Activated CD4-positive, alpha-beta T cell treated with anti-CD3 and anti-CD28 coated beads for 4 hours (primary cell): ENCODE results near the gene PDIA4.
"Not testable (repeated sequence)": the region's sequence is repeated elsewhere in the genome, so short reads cannot be mapped to it uniquely, and the experiment has no call there.

Source experiments
- DNase-seq, 2 donors: peaks; one replicate each; pipeline ENCODE4 v3.0.0-alpha.2; 2020

Gene PDIA4

DNA sequence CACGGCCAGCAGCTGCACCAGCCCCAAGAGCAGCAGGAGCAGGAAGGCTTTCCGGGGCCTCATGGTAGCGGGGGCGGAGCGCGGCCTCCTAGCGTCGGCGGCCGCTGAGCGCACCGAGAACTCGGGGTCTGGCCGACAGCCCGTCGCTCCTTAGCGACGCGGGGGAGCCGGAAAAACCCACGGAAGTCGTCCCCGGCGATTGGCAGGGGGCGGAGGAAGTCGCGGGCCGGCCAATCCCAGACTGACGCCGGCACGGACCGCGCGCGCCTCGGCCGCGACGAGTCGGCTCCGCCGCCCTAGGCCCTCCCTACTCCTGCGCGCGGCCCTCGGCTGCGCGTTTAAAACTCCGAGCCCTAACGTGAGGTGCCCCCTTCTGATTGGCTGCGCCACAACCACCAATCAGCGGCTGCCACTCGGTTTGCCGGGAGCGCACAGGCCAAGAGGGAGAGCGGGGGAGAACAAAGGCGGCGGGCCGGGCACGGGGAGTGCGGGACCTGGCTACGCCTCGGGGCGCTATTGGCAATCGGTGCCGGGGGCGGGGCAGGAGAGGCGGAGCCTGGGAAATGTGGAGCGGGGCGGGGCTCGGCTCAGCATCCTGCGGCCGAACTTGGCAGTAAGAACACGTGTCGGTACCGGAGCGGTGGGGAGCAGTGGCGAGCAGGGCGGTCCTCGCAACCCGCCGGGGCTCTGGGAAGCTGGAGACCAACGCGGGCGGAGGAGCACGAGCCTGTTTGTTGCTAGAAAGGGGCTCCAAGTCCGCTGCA is at the start of gene PDIA4:
PDIA4 (minus strand) TSS at position 160 of the 764 bp plus-strand sequence; CDS start at position 63, 97 bp downstream.
- peak; percentile 99 for DNase-seq

DNA sequence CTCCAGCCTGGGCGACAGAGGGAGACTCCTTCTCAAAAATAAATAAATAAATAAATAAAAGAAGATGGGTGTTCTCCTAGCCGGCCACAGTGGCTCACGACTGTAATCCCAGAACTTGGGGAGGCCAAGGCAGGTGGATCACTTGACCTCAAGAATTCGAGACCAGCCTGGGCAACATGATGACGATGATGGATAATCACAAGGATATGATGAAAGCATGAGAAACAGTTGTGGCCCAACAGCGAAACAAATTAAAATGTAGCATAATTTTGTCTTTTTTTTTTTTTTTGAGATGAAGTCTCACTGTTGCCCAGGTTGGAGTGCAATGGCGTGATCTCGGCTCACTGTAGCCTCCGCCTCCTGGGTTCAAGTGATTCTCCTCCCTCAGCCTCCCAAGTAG is 49.3 kb upstream of the PDIA4 start:
- no peak for DNase-seq

DNA sequence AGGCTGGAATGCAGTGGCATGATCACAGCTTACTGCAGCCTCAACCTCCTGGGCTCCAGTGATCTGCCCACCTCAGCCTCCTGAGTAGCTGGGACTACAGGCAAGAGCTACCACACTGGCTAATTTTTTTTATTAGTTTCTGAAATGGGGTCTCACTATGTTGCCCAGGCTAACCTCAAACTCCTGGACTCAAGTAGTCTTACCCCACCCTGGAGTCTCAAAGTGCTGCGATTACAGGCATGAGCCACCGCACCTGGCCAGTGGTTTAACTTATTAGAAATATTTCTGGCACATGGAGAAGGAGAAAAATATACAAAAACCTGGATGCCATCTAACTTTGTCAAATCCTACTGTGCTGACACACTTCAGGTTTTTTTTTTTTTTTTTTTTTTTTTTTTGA is 47.0 kb upstream of the PDIA4 start:
- DNase-seq: no peak

DNA sequence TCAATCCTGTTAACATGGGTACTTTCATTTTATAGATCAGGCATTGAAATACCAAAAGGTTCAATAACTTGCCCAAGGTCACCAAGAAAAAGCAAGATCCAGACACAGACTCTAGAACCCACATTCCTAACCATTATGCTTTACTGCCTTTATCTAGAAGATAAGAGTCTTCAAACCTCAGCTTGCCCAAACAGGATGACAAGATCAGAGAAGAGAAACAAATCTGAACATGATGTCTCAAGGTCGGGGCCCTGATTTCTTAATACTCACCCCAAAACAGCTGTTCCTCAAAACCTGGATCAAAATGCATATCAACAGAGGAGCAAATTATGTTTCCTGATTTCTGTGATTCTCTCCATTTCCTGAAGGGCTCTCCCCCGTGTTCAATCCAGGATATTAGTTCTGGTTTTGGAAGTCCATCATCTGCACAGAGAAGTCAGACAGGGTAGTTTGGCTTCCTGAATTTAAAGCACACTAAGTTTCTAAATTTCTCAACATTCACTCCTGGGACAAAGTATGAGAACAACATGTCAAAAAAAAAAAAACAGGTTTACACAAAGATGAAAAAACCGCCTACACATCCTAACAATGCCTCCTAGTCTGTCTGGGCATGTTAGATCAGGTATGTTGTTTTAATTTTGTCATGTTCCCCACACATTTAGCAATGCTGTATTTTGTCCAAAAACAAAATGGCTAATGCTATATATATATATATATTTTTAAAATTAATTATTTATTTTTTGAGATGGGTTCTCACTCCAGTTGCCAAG is 46.0 kb upstream of the PDIA4 start:
- DNase-seq: no peak

DNA sequence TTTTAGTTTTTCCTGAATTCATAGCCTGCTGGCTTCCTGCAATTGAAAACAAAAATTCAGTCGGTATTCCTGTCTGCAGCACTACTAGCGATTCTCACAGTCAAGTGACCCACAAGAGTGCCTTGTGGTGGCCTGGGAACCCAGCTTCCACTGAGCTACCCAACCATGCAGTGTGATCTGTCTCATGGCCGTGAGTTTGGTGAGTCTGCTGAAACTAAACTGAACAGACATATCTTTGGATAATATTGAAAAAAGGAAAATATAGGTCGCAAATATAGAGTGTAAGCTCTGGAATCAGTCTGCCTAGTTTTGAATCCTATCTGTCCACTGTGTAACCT is 44.1 kb upstream of the PDIA4 start:
- no peak for DNase-seq

GRCh38 chr7:149071641-149072437 is 43.5 kb upstream of the PDIA4 start:
- DNase-seq: peak; percentile 40 to 51

- no peak for DNase-seq
Observed at GRCh38 chr7:149071182-149071635, 42.9 kb upstream of the PDIA4 start.

- DNase-seq: no peak
Observed at GRCh38 chr7:149070372-149071125, 42.2 kb upstream of the PDIA4 start.

- DNase-seq: no peak
Observed at GRCh38 chr7:149067869-149068268, 39.6 kb upstream of the PDIA4 start.

DNA sequence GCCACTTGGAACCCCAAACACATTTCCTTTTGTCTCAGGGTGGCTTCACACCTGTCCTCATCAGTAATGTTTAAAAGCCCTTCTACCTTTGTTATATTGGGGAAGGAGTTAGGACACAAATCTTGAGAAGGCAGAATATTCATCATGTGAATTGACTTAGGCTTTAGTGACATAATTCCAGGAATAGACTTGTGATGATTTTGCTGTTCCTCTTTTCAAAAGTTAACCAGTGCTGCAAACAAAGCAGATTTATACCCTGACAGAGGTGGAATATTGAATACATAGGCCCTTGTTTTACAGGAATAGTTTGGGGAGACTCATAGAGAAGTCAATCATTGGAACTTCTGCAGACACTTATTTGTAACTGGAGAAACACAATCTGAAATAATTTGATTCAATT is 35.2 kb upstream of the PDIA4 start:
- DNase-seq: no peak

- not testable (repeated sequence) for DNase-seq
Observed at GRCh38 chr7:149062217-149062899, 34.1 kb upstream of the PDIA4 start.

GRCh38 chr7:149060156-149060555 is 31.9 kb upstream of the PDIA4 start:
- DNase-seq: no peak

DNA sequence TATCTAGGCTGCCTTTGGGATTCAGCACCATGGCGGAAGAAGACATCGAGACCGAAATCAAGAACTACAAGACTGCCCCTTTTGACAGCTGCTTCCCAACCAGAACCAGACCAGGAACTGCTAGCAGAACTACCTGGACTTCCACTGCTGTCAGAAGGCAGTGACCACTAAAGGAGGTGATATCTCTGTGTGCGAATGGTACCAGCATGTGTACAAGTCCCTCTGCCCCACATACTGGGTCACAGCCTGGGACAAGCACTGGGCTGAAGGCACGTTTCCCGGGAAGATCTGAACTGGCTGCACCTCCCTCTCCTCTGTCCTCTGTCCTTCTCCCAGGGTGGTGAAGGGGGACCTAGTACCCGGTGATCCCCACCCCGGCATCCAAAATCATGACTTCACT is 25.6 kb upstream of the PDIA4 start:
- no peak for DNase-seq

DNA sequence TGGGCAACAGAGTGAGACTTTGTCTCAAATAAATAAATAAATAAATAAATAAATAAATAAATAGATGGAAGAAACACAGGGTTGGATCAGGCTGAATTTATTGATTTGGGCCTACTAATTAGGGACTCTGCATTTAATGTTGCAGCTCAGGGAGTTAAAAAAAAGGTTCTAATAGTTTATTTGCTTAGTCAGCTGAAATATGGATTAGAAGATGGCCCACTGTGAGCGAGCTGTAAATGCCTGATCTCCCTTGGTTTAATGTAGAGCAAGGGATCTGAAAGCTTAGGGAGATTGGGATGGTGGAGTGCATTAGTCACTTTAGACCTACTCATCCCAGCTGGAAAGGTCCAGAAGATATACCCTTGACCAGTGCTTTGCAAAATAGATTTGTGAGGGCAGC is 25.1 kb upstream of the PDIA4 start:
- DNase-seq: no peak

DNA sequence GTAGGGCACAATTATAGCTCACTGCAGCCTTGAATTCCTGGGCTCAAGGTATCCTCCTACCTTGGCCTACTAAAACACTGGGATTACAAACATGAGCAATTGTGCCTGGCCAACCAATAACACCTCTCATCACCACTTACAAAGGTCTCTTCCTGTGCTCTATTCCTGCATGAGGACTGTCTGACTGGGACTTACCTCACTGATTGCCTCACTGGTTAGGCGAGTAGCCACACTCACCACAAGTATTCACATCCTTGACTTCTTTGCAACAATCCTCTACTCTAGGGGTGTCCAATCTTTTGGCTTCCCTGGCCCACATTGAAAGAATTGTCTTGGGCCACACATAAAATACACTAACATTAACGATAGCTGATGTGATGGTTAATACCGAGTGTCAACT is 22.6 kb upstream of the PDIA4 start:
- DNase-seq: no peak

- DNase-seq: no peak
Observed at GRCh38 chr7:149048805-149049204, 20.5 kb upstream of the PDIA4 start.

- DNase-seq: no peak
Observed at GRCh38 chr7:149046416-149046815, 18.1 kb upstream of the PDIA4 start.

GRCh38 chr7:149043936-149044335 is 15.6 kb upstream of the PDIA4 start:
- DNase-seq: no peak

DNA sequence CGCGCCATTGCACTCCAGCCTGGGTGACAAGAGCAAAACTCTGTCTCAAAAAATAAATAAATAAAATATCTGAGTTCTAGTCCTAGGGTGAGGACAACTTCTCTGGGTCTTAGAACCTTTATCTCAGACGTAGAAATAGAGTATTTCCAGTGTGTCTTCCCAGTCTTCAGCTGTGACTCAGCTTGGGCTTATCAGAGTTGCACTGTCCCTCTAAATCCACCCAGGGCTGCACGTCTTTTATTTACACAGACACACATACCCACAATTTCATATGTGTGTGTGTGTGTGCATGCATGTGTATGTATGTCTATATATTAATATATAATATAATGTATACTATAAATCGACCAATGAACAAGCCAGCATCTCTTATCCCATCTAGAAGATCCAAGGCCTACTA is 13.0 kb upstream of the PDIA4 start:
- DNase-seq: no peak

DNA sequence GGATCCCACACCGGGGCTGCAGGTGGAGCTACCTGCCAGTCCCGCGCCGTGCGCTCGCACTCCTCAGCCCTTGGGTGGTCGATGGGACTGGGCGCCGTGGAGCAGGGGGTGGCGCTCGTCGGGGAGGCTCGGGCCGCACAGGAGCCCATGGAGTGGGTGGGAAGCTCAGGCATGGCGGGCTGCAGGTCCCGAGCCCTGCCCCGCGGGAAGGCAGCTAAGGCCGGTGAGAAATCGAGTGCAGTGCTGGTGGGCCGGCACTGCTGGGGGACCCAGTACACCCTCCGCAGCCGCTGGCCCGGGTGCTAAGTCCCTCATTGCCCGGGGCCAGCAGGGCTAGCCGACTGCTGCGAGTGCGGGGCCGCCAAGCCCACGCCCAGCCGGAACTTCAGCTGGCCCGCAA is 10.3 kb upstream of the PDIA4 start:
- not testable (repeated sequence) for DNase-seq

DNA sequence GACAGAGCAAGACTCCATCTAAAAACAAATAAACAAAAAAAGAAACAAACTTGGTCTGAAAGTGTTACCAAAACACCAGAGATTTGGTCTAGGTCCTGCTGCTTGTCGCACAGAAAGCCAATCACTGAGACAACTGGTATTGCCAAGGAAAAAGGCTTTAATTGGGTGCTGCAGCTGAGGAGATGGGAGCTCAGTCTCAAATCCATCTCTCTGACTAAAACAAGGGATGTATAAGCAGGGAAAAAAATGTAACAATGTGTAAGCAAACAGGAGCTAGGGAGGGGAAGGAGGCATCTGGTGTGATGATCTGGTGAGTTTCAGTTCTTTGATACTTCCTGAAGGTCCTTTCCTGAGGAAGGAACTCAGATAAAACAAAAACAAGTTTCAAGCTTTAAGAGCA is 8.4 kb upstream of the PDIA4 start:
- no peak for DNase-seq

DNA sequence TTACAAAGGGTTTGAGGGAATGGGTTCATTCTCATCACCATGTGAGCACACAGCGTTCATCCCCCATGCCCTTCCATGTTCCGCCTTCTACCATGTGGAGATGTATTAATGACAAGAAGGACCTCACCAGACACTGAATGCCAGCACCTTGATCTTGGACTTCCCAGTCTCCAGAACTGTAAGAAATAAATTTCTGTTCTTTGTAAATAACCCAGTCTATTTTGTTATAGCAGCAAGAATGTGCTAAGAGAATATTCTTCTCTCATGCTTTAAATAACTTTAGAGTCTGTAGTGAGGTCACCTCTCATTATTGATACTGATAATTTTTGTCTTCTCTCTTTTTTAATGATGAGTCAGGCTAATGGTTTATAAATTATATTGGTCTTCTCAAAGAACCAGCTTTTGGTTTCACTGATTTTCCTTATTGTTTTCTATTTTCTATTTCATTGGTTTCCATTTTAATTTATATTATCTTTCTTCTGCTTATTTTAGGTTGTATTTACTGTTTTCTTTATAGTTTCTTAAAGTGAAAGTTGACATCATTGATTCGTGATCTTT is 3.1 kb upstream of the PDIA4 start:
- DNase-seq: no peak
